ENCODE data around the gene MRAP.

Gene MRAP

GRCh38 chr21:32315511-32316281 lies 17.0 kb downstream of the MRAP start:
- no peak for TF ChIP-seq CTCF (IDR thresholded peaks at IDR 0.05; ENCODE audit: extremely low read depth, missing control alignments)
- DNase-seq (ENCODE audit: low spot score): no peak

DNA sequence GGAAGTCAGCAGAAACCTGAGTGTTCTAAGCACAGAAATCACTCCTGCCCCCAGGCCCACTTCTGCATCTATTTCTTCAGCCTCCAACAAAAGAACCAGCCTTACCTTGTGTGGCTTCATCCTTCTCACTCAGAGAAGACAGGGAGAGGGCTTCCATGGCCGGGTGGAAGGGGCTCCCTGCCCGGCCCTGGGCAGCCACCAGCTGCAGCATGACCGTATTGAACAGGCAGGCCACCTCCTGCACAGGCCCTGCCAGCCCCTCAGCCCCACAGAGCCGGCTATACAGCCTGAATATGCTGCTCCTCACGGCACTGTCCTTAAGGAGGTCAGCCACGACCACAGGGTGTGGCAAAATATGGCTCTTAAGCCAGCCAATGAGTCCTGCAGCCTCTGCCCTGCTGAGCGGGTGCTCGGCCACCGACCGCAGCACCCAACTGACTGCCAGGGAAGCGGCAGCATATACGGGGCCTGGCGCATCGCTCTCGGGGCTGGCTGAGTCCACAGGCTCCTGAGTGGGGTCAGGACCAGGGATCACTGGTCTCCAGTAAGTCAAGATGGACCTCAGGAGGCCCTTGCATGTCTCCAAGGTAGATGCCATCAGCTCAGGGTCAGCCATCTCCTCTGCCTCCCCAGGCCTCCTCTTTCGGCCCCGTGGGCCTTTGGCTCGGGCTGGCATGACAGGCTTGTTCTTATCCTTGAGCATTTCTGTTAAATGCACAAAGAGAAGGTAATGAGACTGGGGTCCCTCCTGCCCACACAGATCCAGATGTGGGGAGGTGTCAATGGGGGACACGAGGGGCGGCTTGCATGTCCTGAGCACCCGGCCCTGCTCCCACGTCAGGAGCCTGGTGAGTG lies 17.9 kb downstream of the MRAP start:
- DNase-seq (ENCODE audit: low spot score): no peak
- no peak for TF ChIP-seq CTCF (IDR thresholded peaks at IDR 0.05; ENCODE audit: extremely low read depth, missing control alignments)

GRCh38 chr21:32317726-32318125 lies 19.1 kb downstream of the MRAP start:
- TF ChIP-seq CTCF (IDR thresholded peaks at IDR 0.05; ENCODE audit: extremely low read depth, missing control alignments): no peak
- no peak for DNase-seq (ENCODE audit: low spot score)

DNA sequence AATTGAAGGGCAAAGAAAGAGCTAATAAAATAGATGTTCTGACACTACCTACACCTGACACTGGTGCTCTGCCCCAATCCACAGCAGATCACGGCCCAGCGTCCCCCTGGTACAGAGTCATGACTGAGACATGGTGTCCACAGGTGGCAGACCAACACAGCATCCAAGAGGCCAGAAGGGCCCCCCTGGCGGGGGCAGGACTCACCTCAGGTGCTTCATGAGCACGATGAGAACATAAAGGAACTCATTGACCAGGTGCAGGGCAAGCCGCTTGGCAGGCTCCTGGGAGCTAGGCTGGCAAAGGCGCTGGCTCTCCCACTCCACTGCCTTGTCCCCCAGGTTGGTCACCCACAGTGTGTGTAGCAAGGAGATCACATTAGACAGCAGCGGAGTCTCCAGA lies 20.4 kb downstream of the MRAP start:
- no peak for TF ChIP-seq CTCF (IDR thresholded peaks at IDR 0.05; ENCODE audit: extremely low read depth, missing control alignments)
- no peak for DNase-seq (ENCODE audit: low spot score)

DNA sequence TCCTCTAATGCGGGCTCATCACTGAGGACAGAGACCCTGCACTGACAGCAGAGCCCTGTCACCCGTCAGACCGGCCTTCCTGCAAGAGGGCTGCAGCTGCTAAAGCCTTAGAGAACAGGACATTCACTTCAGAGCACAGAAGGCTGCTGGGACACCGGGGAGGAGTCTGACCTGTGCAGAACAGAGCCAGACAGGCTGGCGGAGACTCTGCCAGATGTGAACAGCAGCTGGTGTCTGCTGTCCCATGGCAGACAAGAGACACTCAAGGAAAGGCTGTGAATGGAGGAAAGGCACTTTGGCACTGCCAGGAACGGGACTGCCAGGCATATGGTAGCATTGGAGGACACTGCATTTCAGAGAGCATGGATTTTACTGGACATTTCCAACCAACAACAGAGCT lies 21.4 kb downstream of the MRAP start:
- TF ChIP-seq CTCF (IDR thresholded peaks at IDR 0.05; ENCODE audit: extremely low read depth, missing control alignments): no peak
- no peak for DNase-seq (ENCODE audit: low spot score)

DNA sequence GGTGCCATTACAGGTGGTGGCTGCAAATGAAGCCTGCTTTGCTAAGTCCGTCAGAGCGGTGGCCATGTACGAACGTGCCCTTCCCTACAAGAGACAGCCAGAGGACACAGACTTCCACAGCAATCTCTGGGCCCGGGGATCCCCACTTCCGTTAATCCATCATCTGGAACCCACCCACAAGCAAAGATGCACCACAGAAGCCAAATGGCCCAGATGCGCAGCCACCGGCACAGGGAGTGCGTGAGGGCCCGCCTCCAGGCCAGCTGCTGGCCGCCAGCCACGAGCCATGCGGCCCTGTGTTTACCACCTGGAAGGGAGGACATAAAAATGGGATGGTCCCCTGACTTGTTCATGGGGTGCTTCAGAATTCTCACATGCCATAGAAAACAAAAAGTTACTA lies 22.1 kb downstream of the MRAP start:
- no peak for TF ChIP-seq CTCF (IDR thresholded peaks at IDR 0.05; ENCODE audit: extremely low read depth, missing control alignments)
- DNase-seq (ENCODE audit: low spot score): no peak

DNA sequence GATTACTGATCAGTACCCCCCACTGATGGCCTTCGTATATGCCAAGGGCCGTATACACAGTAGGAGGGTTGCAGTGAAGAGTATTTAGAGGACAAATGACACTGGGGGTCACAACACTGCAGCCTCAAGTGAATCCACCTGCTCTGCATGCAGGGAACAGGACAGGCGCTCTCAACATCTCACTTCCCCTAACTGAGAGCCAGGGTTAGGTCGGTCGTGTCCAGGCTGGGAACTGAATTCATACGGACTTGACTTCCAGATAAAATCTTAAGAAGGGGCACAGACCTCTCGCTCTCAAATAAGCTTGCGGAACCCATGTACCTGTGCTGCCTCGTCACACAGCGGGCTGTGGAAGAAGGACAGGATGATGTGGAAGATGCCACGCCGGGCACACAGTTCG lies 22.8 kb downstream of the MRAP start:
- TF ChIP-seq CTCF (IDR thresholded peaks at IDR 0.05; ENCODE audit: extremely low read depth, missing control alignments): no peak
- DNase-seq (ENCODE audit: low spot score): no peak
